Measurements from ENCODE around the gene LAMA4.

DNA sequence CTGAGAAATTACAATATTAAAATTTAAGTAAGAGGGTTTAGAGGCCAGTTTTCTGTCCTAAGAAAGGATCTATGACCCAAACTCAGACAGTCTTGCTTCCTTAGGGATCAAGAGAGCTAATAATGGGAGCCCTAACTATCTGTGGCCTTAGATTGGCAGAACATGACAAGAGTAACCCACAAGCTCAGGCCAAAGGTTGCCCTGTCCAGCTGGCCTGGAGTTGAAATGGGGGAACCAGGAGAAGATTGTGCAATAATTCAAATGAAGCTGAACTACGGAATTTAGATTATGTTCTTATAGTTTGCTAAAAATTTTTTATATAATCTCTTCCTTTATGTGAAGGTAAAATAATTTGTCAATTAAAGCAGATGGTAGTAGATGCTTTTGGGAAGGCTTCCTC, 26.4 kb downstream of the LAMA4 start:
- TF ChIP-seq EZH2 (IDR thresholded peaks at IDR 0.05), result no peak
- TF ChIP-seq, protein P1, sequence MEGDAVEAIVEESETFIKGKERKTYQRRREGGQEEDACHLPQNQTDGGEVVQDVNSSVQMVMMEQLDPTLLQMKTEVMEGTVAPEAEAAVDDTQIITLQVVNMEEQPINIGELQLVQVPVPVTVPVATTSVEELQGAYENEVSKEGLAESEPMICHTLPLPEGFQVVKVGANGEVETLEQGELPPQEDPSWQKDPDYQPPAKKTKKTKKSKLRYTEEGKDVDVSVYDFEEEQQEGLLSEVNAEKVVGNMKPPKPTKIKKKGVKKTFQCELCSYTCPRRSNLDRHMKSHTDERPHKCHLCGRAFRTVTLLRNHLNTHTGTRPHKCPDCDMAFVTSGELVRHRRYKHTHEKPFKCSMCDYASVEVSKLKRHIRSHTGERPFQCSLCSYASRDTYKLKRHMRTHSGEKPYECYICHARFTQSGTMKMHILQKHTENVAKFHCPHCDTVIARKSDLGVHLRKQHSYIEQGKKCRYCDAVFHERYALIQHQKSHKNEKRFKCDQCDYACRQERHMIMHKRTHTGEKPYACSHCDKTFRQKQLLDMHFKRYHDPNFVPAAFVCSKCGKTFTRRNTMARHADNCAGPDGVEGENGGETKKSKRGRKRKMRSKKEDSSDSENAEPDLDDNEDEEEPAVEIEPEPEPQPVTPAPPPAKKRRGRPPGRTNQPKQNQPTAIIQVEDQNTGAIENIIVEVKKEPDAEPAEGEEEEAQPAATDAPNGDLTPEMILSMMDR (IDR thresholded peaks at IDR 0.05), result no peak

Data from neural progenitor cell (in vitro differentiated cells).